HG02678 (cell line): Measurements from ENCODE around the gene CLCA4.
"Not testable (repeated sequence)": the region's sequence is repeated elsewhere in the genome, so short reads cannot be mapped to it uniquely, and the experiment has no call there.

Experiments
- ATAC-seq: cut with Tn5 transposase; IDR thresholded peaks from one replicate; pipeline ENCODE4 v1.9.1; 2021; ENCODE audit warnings: mild to moderate bottlenecking, moderate library complexity; ENCODE audit not compliant: unreplicated experiment

CLCA4 gene

GRCh38 chr1:86596741-86597290 is 49.9 kb downstream of the CLCA4 start:
- no peak for ATAC-seq

GRCh38 chr1:86606080-86606479 is 59.2 kb downstream of the CLCA4 start:
- not testable (repeated sequence) for ATAC-seq

- no peak for ATAC-seq
Observed at GRCh38 chr1:86616433-86616832, 69.6 kb downstream of the CLCA4 start.

- ATAC-seq: peak; percentile 99
Observed at GRCh38 chr1:86616871-86617270, 70.0 kb downstream of the CLCA4 start.

GRCh38 chr1:86618358-86618757 is 71.5 kb downstream of the CLCA4 start:
- no peak for ATAC-seq

- ATAC-seq: no peak
Observed at GRCh38 chr1:86619313-86619712, 72.4 kb downstream of the CLCA4 start.

- ATAC-seq: no peak
Observed at GRCh38 chr1:86621286-86621685, 74.4 kb downstream of the CLCA4 start.
